NB4 (cell line): Measurements from ENCODE around the gene SIL1.
"Not testable (repeated sequence)": the region's sequence is repeated elsewhere in the genome, so short reads cannot be mapped to it uniquely, and the experiment has no call there.

ENCODE experiments used
- CTCF ChIP-seq: IDR thresholded peaks from one replicate; pipeline ENCODE4 v1.5.1; 2012; ENCODE audit warnings: low read depth, low read length
- POLR2A ChIP-seq: IDR thresholded peaks from 2 replicates; pipeline ENCODE4 v1.6.1; 2011; ENCODE audit warnings: mild to moderate bottlenecking; ENCODE audit not compliant: insufficient read length; ENCODE audit errors: extremely low read depth
- TF ChIP-seq, protein P1 (sequence below): IDR thresholded peaks from 2 replicates; pipeline ENCODE4 v1.6.1; 2011; ENCODE audit warnings: low read depth, low read length

DNA sequence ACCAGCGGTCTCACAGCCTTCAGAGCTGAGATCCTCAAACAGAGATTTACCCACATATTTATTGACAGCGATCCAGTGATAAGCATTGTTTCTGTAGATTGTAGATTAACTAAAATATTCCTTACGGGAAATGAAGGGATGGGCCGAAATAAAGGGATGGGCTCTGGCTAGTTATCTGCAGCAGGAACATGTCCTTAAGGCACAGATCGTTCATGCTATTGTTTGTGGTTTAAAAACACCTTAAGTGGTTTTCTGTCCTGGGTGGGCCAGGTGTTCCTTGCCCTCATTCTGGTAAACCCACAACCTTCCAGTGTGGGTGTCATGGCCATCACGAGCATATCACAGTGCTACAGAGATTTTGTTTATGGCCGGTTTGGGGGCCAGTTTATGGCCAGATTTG lies 19.9 kb upstream of the SIL1 start:
- not testable (repeated sequence) for TF ChIP-seq CTCF, POLR2A
- TF ChIP-seq, protein P1, sequence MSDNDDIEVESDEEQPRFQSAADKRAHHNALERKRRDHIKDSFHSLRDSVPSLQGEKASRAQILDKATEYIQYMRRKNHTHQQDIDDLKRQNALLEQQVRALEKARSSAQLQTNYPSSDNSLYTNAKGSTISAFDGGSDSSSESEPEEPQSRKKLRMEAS: not testable (repeated sequence)
